Fibroblast of villous mesenchyme (primary cell): ENCODE measurements around the gene FKBP3. TPM values are rescaled to one million over a fixed set of nuclear protein-coding genes. Genes with fewer than 3 reads are reported as not detected.

Experiments
- DNase-seq: peaks from one replicate; pipeline ENCODE4 v3.0.0-alpha.2; 2010; ENCODE audit warnings: low read depth
- H3K4me3 ChIP-seq: 2 replicates; pipeline ENCODE4 v1.5.1; 2011; ENCODE audit warnings: low read depth, mild to moderate bottlenecking, low read length
- CTCF ChIP-seq: IDR thresholded peaks from 2 replicates; pipeline ENCODE4 v1.5.1; 2012; ENCODE audit warnings: low read depth, mild to moderate bottlenecking, low read length; ENCODE audit not compliant: insufficient read depth
- total RNA-seq: library from RNA; depleted of rRNA; stranded (reverse); fragments of >200 nt; gene quantifications from 2 replicates; pipeline ENCODE4 v1.2.3, GENCODE V29; 2012

The FKBP3 gene
- 22.2 and 30.7 TPM in 2 replicates for total RNA-seq

DNA sequence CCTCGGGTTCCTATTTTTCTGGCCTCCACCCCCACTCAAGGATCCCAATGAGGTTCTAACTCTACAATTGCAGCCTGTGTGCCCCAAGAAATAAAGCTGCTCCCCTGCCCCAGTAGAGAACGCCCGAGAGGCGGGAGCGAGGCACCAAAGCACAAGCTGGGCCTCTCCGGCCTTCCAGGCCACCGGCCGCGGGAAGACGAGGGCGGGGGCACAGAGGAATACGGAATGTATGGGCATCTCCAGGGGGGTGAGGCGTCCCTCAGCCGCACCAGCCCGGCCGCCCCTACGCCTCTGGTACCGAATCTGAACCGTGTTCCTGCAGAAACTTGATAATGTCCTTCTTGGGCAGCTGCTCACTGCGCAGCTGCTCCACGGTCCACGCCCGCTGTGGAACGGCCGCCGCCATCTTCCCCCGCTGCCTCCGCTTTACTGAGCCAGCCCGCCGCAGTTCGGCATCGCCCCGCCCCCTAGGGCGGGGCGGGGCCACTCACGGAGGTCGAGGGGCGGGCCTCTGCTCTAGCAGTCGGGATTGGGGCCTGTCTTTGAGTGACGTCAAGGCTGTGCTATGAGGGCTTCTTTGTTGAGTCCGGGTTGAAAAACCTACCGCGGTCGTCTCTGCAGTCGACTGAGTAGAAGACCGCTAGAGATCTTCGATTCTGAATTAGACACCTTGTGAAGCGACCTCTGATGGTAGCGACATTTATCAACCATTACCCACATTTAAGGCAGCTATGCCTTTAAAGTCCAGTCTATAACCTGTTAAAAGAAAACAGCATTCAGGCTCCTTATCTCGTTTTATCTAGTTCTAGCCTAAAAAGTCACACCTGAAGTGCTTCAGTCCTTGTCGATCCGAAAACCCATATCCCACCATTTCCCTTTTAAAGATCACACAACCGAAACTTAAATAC lies at the start of gene FKBP3:
TSS of gene FKBP3 (minus strand) at position 431 of the 908 bp plus-strand sequence. CDS start at position 406, 25 bp downstream.
- peak; percentile 7 for TF ChIP-seq CTCF
- DNase-seq: peak; percentile 99
- peak within 1 kb of the TSS; percentile 93 for H3K4me3 ChIP-seq

- TF ChIP-seq CTCF: no peak
- peak; percentile 33 for DNase-seq
- H3K4me3 ChIP-seq: no peak overlapping the region
These were observed 47.5 kb upstream of the FKBP3 start for GRCh38 chr14:45181806-45182205.

GRCh38 chr14:45181329-45181728 lies 47.0 kb upstream of the FKBP3 start:
- no peak for DNase-seq
- H3K4me3 ChIP-seq: no peak overlapping the region
- no peak for TF ChIP-seq CTCF

GRCh38 chr14:45177076-45177475 lies 42.8 kb upstream of the FKBP3 start:
- H3K4me3 ChIP-seq: no peak overlapping the region
- TF ChIP-seq CTCF: no peak
- peak; percentile 92 for DNase-seq

GRCh38 chr14:45169906-45170305 lies 35.6 kb upstream of the FKBP3 start:
- no peak overlapping the region for H3K4me3 ChIP-seq
- DNase-seq: no peak
- no peak for TF ChIP-seq CTCF

GRCh38 chr14:45156067-45156466 lies 21.8 kb upstream of the FKBP3 start:
- TF ChIP-seq CTCF: no peak
- no peak overlapping the region for H3K4me3 ChIP-seq
- DNase-seq: peak; percentile 27

DNA sequence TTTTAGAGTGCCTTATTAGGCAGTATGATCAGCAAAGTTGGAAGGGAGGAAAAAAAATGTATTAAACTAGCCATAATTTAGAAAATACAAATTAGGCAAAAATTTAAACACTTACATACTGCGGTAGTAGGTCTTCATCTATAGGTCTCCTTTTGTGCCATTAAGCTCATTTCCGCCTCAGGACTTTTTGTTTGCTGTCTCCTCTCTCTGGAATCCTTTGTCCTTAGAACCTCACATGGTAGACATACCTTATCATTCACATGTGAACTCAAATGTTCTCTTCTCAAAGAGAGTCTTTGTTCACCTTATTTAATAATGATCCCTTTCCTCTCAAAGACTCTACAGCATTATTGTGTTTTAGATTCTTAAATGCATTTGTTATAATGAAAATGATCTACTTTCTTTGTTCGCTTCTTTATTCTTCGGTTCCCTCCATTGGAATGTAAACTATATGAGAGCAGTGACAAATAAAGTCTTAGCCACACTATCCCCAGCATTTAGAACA lies 16.2 kb upstream of the FKBP3 start:
- no peak overlapping the region for H3K4me3 ChIP-seq
- DNase-seq: no peak
- no peak for TF ChIP-seq CTCF
